Activated CD8-positive, alpha-beta memory T cell treated with anti-CD3 and anti-CD28 coated beads for 24 hours (primary cell): ENCODE results near the gene CYGB.
"Not testable (repeated sequence)": the region's sequence is repeated elsewhere in the genome, so short reads cannot be mapped to it uniquely, and the experiment has no call there.

Experiments used
- DNase-seq: peaks from one replicate; pipeline ENCODE4 v3.0.0-alpha.2; 2020

Gene CYGB

DNA sequence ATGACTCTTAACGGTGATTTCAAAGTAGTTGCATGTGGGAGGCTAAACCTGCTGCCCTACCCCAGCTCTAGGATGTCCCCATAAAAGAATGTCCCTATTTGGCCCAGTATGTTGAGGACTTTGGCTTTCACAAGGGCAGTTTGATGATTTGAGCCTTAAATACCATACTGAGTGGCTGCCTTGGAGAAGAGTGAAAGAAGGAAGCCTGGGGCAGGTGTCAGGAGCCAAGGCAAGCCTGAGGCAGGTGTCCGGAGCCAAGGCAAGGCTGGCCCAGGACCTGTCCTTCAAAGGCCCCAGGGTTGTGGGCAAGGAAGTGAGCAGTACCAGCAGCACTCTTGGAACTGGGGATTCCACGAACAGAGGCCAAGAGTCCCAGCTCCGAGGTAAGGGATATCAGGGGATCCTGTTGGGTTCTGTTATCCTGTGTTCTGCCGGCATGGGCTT, 29.5 kb upstream of the CYGB start:
- DNase-seq: no peak

DNA sequence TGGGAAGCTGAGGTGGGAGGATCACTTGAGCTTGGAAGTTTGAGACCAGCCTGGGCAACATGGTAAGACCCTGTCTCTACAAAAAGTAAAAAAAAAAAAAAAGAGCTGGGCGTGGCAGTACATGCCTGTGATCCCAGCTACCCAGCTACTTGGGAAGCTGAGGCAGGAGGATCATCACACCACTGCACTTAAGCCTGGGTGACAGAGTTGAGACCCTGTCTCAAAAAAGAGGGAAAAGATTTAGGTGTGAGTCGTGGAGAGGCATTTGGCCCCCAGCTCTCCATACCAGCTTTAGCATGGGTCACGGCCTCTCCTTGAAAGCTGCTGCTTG, 29.1 kb upstream of the CYGB start:
- no peak for DNase-seq

GRCh38 chr17:76565728-76566612, 28.5 kb upstream of the CYGB start:
- no peak for DNase-seq

- DNase-seq: not testable (repeated sequence)
Observed at GRCh38 chr17:76564991-76565727, 27.6 kb upstream of the CYGB start.

DNA sequence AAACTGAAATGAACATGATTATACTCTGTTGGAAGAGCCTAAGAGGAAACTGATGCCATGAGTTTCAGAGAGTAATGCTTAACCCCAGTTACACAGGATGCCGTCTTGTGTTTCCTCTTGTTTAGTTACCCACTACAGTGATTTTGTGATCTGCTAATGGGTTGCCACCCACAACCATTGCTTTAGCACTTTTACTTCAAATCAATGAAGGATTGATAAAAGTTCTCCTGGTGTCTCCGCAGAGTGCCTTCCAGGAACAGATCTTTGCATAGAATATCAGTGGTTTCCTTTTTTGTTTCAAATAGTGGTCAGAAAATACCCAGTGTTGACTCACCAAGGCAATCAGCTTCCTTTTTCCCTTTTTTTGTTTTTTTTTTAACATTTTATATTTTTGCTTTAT, 25.9 kb upstream of the CYGB start:
- not testable (repeated sequence) for DNase-seq

DNA sequence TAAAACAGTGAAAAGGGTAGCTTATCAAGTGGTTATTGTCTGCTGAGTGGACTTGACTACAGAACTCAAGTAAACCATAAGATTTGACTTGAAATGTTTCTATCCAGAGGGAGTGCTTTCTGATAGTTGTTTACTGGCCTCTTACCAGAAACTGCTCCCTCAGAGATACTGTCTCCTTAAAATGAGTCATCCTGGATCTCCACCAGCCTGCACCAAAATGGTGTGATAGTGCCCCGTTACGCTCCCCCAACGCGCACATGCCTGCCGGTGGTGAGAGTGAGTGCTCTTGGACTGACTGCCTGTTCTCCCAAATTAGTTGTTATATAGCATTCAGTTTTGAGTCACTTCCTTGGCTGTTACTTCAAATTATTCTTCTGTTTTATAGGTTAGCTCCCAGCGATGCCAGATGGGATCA, 25.2 kb upstream of the CYGB start:
- no peak for DNase-seq

- DNase-seq: no peak
Observed at GRCh38 chr17:76561799-76562268, 24.3 kb upstream of the CYGB start.

- DNase-seq: no peak
Observed at GRCh38 chr17:76561332-76561731, 23.8 kb upstream of the CYGB start.

GRCh38 chr17:76560877-76561221, 23.3 kb upstream of the CYGB start:
- no peak for DNase-seq

DNA sequence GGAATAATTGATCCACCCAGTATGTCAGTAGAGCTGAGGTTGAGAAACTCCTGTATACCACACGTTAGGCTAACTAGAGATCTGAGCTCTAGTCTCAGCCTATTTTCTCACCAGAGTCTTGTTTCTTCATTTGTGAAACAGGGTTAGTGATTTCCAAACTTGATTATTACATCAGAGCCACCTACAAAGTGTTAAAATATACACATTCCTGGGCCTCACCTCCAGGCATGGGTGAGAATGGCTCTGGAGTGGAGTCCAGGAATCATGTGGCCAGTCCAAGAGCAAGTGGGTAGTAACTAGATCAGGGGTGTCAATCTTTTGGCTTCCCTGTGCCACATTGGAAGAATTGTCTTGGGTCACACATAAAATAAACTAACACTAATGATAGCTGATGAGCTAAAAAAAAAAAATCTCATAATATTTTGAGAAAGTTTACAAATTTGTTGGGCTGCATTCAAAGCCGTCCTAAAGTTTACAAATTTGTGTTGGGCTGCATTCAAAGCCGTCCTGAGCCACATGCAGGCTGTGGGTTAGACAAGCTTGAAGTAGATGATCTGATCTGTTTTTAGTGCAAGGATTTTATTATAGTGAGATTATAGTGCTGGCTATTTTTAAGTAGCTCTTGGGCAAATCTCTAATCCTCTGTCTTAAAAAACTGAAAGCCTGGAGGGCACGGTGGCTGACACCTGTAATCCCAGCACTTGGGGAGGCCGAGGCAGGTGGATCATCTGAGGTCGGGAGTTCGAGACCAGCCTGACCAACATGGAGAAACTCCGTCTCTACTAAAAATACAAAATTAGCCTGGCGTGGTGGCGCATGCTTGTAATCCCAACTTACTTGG, 22.7 kb upstream of the CYGB start:
- no peak for DNase-seq

DNA sequence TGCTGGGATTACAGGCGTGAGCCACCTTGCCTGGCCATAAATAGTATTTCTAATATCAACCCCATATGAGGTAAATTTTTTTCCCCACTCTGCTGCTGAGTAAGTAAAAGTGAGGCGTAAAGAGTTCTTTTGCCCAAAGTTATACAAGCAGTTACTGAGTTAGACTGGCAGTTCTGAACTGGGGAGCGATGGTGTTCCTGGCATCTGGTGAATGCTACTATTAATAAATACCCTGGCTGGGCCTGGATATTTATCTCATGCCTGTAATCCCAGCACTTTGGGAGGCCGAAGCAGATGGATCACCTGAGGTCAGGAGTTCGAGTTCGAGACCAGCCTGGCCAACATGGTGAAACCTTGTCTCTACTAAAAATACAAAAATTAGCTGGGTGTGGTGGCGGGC, 22.0 kb upstream of the CYGB start:
- not testable (repeated sequence) for DNase-seq

DNA sequence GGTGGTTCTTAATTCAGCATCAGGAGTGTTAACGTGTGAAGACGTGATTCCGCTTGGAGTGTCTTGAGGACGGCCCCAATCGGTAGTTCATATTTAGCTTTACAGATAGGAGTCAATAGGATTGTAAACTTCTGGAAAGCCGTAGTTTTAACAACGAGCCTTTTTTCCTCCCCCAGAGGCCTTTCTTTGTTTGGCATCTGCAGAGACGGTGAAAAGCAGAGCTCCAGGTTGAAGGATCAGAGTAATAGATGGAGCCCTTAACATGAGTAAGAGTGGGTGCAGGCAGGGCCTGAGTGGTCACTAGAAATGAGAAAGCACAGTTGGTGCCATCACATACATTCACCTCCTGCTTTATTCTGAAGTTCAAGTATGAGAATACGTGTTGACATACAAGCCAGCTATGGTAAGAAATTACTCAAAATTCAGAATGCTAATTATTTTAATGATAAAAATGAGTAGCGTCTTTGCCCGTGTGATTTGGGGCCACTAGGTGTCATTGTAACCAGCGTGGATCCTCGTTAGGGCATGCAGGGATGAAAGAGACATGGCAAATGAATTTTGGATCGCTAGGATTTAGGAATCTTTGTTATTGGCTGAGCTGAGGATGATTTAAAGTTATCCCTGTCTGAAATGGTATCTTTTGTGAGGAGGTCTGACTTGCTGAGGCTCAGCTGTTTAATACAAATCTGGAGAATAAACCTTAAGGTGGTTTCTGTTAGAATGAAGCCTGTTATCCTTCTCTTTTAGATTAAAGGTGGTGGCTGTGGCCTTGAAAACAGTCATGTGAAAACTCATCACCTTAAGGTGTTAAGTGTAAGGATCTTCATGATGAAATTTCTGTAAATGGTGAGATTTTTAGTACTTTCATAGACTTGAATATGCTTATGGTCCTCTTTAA, 20.9 kb upstream of the CYGB start:
- DNase-seq: no peak

DNA sequence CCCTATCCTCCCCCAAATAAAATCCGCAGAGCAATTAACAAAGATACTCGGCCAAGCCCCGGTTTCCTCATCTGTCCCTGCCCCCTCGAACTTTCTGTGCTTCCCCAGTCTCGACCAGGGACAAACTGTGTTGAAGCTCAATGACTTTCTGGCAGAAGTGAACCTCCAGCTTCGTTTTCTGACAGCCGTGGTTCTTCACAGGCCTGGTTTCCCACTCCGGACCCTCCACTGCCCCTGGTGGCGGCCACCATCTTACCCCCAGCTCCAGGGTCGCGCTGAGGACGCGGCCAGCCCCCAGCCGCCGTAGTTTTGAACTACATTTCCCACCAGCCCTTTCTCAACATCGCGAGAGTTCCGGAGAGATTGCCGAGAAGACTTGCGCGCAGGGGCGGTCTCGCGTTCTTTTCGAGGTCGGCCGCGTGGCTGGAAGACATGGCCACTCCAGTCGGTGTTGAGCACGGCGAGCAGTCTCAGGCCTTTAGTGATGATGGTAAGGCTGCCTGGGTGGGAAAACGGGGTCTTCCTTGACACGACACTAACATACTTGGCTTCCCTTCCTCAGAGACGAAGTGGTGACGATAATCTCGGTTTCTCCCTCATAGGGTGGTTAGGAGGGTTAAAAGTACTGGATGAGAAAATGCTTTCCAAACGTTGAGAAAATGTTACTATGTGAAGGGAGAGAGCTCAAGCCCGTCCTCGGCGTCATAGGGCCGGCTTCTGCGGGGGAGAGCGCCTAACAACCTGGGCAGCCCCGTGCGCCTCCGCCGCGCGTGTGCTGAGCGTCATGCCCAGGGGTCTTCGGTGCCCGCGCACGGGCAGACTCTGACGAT, 20.1 kb upstream of the CYGB start:
- DNase-seq: peak; percentile 95

DNA sequence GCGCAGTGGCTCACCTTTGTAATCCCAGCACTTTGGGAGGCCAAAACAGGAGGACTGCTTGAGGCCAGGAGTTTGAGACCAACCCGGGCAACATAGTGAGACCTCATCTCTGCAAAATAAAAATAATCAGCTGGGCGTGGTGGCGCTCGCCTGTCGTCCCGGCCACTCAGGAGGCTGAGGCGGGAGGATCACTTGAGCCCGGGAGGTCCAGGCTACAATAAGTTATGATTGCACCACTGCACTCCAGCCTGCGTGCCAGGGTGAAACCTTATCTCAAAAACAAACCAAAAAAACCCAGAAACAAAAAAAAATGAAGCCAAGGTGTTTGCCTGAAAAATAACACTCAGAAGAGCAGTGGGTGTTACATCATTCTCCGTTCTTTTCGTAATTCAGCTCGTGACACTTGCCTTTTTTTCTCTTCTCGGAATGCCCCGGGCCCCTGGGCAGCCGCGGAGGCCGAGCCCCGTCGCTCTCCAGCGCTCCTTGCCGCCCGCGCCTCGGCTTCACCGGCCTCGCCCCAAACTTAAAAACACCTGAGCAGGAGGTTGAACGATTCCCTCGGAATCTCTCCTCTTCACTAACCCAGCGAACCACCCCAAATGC, 19.4 kb upstream of the CYGB start:
- no peak for DNase-seq

GRCh38 chr17:76554131-76554530, 16.6 kb upstream of the CYGB start:
- no peak for DNase-seq

DNA sequence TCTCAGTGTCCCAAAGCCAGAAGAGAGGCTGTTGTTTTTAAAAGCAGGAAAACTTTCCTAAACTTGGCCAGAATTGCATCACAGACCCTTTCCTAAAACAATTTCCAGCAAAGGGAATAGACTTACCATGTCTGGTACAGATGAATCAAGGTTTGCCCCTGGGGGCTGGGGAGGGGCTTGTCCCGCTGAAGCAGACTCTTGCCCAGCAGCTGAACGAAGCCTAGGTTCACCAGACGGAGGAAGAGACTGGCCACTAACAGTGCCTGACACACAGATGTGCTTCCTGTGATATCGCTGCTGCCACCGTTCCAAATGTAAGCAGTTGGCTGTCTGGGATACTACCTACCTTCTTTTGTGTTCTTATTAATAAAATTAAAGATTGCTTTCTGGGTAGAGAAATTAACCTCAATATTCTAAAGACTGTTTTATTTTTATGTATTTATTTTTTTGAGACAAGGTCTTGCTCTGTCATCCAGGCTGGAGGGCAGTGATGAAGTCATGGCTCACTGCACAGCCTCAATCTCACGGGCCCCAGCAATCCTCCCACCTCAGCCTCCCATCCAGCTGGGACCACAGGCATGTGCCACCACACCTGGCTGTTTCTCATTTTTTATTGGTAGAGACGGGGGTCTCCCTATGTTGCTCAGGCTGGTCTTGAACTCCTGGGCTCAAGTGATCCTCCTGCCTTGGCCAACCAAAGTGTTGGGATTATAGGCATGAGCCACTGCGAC, 15.8 kb upstream of the CYGB start:
- DNase-seq: no peak

DNA sequence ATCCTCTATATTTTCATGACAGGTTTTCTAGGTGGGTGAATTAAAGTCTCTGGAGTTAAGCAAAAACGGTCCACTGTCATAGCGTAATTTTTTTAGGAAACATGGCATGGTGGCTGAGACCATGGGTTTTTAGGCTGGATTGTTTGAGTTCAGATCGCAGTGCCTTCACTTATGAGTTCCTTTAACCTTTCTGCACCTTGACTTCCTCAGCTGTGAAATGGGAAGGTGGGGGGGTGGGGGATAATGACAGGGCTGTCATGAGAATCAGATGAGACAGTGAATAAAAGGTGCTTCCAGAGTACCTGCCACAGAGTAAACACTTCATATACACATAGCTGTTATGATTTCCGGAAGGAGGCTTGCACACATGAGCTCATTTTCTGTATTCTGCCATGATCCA, 14.2 kb upstream of the CYGB start:
- no peak for DNase-seq

DNA sequence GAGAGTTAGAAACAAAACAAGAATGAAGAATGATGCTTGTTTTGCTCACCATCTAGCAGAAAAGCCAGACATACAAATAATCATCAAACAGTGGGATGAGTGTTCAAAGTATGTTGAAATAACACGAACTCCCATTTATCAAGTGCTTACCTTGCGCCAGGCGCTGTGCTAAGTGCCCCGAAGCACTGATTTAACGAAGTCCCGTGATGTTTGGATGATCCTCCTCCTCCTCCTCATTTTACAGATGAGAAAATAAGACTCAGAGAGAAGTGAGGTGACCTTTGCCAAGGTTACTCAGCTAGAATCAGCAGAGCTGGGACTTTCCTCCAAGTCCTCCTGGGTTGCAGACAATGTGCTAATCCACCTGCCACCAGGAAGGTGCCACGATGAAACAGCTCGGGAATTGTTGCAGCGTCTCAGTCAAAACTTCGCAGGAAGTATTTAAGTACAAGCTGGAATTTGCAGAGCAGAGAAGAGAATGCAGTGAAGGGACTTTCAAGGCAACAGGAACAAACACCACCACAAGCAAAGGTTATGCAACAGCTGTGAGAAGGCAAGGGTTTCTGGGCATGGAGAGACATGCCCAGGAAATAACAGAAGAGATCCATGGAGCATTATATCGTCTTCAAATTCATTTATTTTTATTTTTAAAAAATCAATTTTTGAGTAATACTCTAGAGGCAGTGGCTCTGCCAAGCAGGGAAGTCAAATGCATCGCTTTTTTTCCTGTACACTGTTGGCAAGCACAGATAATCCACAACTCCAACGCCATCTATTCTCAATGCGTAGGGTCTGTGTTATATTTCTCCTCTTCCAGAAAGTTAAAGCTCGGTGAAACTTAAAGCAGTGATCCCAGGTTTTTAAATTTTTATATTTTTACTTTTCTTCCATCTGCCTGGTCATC, 13.5 kb upstream of the CYGB start:
- no peak for DNase-seq

- no peak for DNase-seq
Observed at GRCh38 chr17:76549539-76549938, 12.0 kb upstream of the CYGB start.
